HCT116 (cell line): ENCODE results near the gene AK5. TPM values are rescaled to one million over a fixed set of nuclear protein-coding genes. Genes with fewer than 3 reads are reported as not detected.

ENCODE experiments used
- ATAC-seq: fragments of 200-7000 bp; cut with Tn5 transposase; 2 replicates; pipeline ENCODE4 v1.9.1; 2020; ENCODE audit warnings: mild to moderate bottlenecking, moderate library complexity
- BruUV-seq: library from RNA; stranded (reverse); fragments of 400-500 nt; replicated peaks from 2 replicates; lab custom pipeline; 2021; lab: Mats Ljungman, UMichigan
- CTCF ChIA-PET: fragments of 300-600 bp; sonication (Branson Sonifier 250); formaldehyde crosslinking; loops from one replicate; lab custom pipeline; 2021; ENCODE audit warnings: antibody characterized with exemption; lab: Charles Lee
- POLR2A ChIA-PET: fragments of 300-600, 350-600 bp; sonication (Branson Sonifier 250); formaldehyde crosslinking; loops from one replicate; lab custom pipeline; 2021; ENCODE audit warnings: antibody characterized with exemption; lab: Charles Lee
- RAD21 ChIA-PET, 2 experiments: fragments of 300-600 bp; sonication (Branson Sonifier 250); formaldehyde crosslinking; loops; one replicate each; lab custom pipeline; 2023; ENCODE audit warnings: low total read pairs in 2 of 2; ENCODE audit not compliant: uncharacterized antibody in 2 of 2, unreplicated experiment in 2 of 2, low non-redundant PET in 1 of 2; lab: Charles Lee
- DNase-seq: peaks from one replicate; pipeline ENCODE4 v3.0.0-alpha.2; 2010; ENCODE audit warnings: low read depth, low spot score
- H2AFZ ChIP-seq: fragments of 200-600 bp; shearing (Covaris generic), sonication (generic); 2 replicates; pipeline ENCODE4 v1.6.1; 2017; ENCODE audit warnings: low read depth, mixed run types, mixed read lengths, antibody characterized with exemption, low read length; ENCODE audit not compliant: poor library complexity, severe bottlenecking
- H3K27ac ChIP-seq: 2 replicates; pipeline ENCODE4 v1.5.1; 2012; ENCODE audit warnings: low read depth, low read length
- H3K27me3 ChIP-seq: fragments of 200-600 bp; sonication (generic); 2 replicates; pipeline ENCODE4 v1.6.1; 2016; ENCODE audit warnings: mixed run types, low read length, mixed read lengths; ENCODE audit not compliant: insufficient read depth
- H3K36me3 ChIP-seq, 2 experiments: fragments of 200-500 bp in 1 of 2; fragments of 200-600 bp in 1 of 2; sonication (Bioruptor generic) in 1 of 2; sonication (generic) in 1 of 2; 2 replicates each; pipeline versions ENCODE4 v1.5.1 to v1.6.1; 2014 to 2016; ENCODE audit warnings: low read length in 2 of 2, inconsistent platforms in 1 of 2, mixed read lengths in 1 of 2, mixed run types in 1 of 2; ENCODE audit not compliant: insufficient read depth in 2 of 2, control insufficient read depth in 1 of 2
- H3K4me1 ChIP-seq, 2 experiments: fragments of 200-600 bp in 1 of 2; sonication (generic) in 1 of 2; 2 replicates each; pipeline versions ENCODE4 v1.5.1 to v1.6.1; 2012 to 2017; ENCODE audit warnings: low read length in 2 of 2, inconsistent platforms in 1 of 2, mild to moderate bottlenecking in 1 of 2, mixed read lengths in 1 of 2, mixed run types in 1 of 2, moderate library complexity in 1 of 2; ENCODE audit not compliant: insufficient read depth in 2 of 2, control insufficient read depth in 1 of 2
- H3K4me2 ChIP-seq: fragments of 200-600 bp; sonication (generic); 2 replicates; pipeline ENCODE4 v1.6.1; 2017; ENCODE audit warnings: mixed run types, low read length, mixed read lengths
- H3K4me3 ChIP-seq, 2 experiments: fragments of 200-600 bp in 1 of 2; sonication (generic) in 1 of 2; replicated peaks in 1 of 2; 2 replicates each; pipeline ENCODE4 v1.5.1; 2011 to 2016; ENCODE audit warnings: low read length in 2 of 2, control low read depth in 1 of 2, low read depth in 1 of 2, mild to moderate bottlenecking in 1 of 2, mixed read lengths in 1 of 2, mixed run types in 1 of 2
- H3K79me2 ChIP-seq: fragments of 200-600 bp; sonication (generic); 2 replicates; pipeline ENCODE4 v1.6.1; 2017; ENCODE audit warnings: mild to moderate bottlenecking, mixed run types, low read length, moderate library complexity, mixed read lengths; ENCODE audit not compliant: insufficient read depth
- H3K9ac ChIP-seq: fragments of 200-600 bp; sonication (generic); 2 replicates; pipeline ENCODE4 v1.6.1; 2016; ENCODE audit warnings: low read length, mixed read lengths
- H3K9me2 ChIP-seq: fragments of 200-600 bp; sonication (generic), shearing (Covaris generic); 2 replicates; pipeline ENCODE4 v1.6.1; 2017; ENCODE audit warnings: mixed run types, mild to moderate bottlenecking, moderate library complexity; ENCODE audit not compliant: insufficient read depth
- H3K9me3 ChIP-seq, 2 experiments: fragments of 200-500 bp in 1 of 2; fragments of 200-600 bp in 1 of 2; sonication (Bioruptor generic) in 1 of 2; sonication (generic) in 1 of 2; 2 replicates each; pipeline ENCODE4 v1.6.1; 2014 to 2017; ENCODE audit warnings: low read length in 2 of 2, mixed read lengths in 2 of 2, inconsistent platforms in 1 of 2, low read depth in 1 of 2, mild to moderate bottlenecking in 1 of 2, mixed run types in 1 of 2, moderate library complexity in 1 of 2; ENCODE audit not compliant: control insufficient read depth in 1 of 2, insufficient read depth in 1 of 2
- H4K20me1 ChIP-seq: fragments of 200-600 bp; sonication (generic), shearing (Covaris generic); 2 replicates; pipeline ENCODE4 v1.6.1; 2017; ENCODE audit warnings: mixed run types, mild to moderate bottlenecking, moderate library complexity; ENCODE audit not compliant: insufficient read depth
- CBX3 ChIP-seq: IDR thresholded peaks from 2 replicates; pipeline ENCODE4 v1.6.1; 2012; ENCODE audit warnings: low read depth
- CEBPB ChIP-seq: IDR thresholded peaks from 2 replicates; pipeline ENCODE4 v1.6.1; 2012; ENCODE audit warnings: low read depth
- EGR1 ChIP-seq: IDR thresholded peaks from 2 replicates; pipeline ENCODE4 v1.6.1; 2012; ENCODE audit warnings: low read depth
- EZH2 ChIP-seq: fragments of 200-600 bp; sonication (generic); IDR thresholded peaks from 2 replicates; pipeline ENCODE4 v1.6.1; 2017; ENCODE audit warnings: antibody characterized with exemption, mixed run types
- EZH2phosphoT487 ChIP-seq: fragments of 200-600 bp; IDR thresholded peaks from 2 replicates; pipeline ENCODE4 v1.6.1; 2018; ENCODE audit warnings: antibody characterized with exemption, borderline replicate concordance
- FOSL1 ChIP-seq: IDR thresholded peaks from 2 replicates; pipeline ENCODE4 v1.6.1; 2012; ENCODE audit warnings: low read depth
- JUND ChIP-seq: IDR thresholded peaks from 2 replicates; pipeline ENCODE4 v1.6.1; 2012
- POLR2A ChIP-seq: IDR thresholded peaks from 2 replicates; pipeline ENCODE4 v1.7.0; 2011; ENCODE audit warnings: borderline replicate concordance; ENCODE audit not compliant: insufficient read depth, insufficient read length; ENCODE audit errors: extremely low read depth
- POLR2AphosphoS5 ChIP-seq: IDR thresholded peaks from 2 replicates; pipeline ENCODE4 v1.6.1; 2011; ENCODE audit warnings: mild to moderate bottlenecking, low read depth, low read length, moderate library complexity
- RAD21 ChIP-seq: IDR thresholded peaks from 2 replicates; pipeline ENCODE4 v1.6.1; 2012; ENCODE audit warnings: low read depth, mild to moderate bottlenecking
- SIN3A ChIP-seq: IDR thresholded peaks from 2 replicates; pipeline ENCODE4 v1.6.1; 2012; ENCODE audit warnings: low read depth
- SP1 ChIP-seq: IDR thresholded peaks from 2 replicates; pipeline ENCODE4 v1.6.1; 2012; ENCODE audit warnings: low read depth
- SRF ChIP-seq: IDR thresholded peaks from 2 replicates; pipeline ENCODE4 v1.6.1; 2012; ENCODE audit warnings: low read depth
- ZBTB33 ChIP-seq: IDR thresholded peaks from 2 replicates; pipeline ENCODE4 v1.6.1; 2011; ENCODE audit warnings: mild to moderate bottlenecking, low read length, moderate library complexity; ENCODE audit not compliant: insufficient replicate concordance; ENCODE audit errors: extremely low read depth
- ZNF274 ChIP-seq: fragments of 200-500 bp; sonication (Bioruptor generic); IDR thresholded peaks from 2 replicates; pipeline ENCODE4 v1.6.1; 2014; ENCODE audit warnings: mild to moderate bottlenecking, low read depth, low read length, inconsistent platforms
- intact Hi-C: fragments of 100-400 bp; cut with micrococcal nuclease; formaldehyde crosslinking; loops from 2 replicates; pipeline ENCODE4 v1.10.0; 2022
- total RNA-seq: library from RNA; stranded (reverse); gene quantifications from one replicate; pipeline ENCODE4 v1.2.1, GENCODE V29; 2021; ENCODE audit not compliant: unreplicated experiment
- TF ChIP-seq, protein P1 (sequence below): IDR thresholded peaks from 2 replicates; pipeline ENCODE4 v1.6.1; 2012; ENCODE audit warnings: low read depth
- TF ChIP-seq, protein P2 (sequence below): IDR thresholded peaks from 2 replicates; pipeline ENCODE4 v1.6.1; 2012

Gene AK5
- total RNA-seq, 1 experiment from 2014 or later = 0.22 TPM

DNA sequence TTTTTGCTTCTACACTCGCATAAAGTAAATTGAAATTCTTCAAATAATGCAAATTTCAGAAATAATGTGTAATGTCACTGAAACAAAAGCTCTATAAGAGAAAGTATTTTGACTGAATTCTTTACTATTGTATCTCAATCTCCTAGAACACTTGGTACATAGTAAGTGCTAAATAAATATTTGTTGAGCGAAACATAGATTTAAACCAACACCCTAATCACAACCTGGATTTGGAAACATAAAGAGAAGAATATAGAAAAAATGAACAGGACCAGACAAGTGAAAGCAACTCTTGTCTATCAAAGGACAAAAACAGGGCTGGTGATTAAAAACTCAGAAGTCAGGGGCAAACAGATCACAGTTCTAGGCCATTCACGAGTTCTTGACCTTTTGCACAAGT lies 74.3 kb downstream of the AK5 start (continued):
- TF ChIP-seq ZBTB33 (no peak), JUND (no peak), SIN3A (no peak)

- H3K4me2 ChIP-seq = no peak overlapping the region
- H3K79me2 ChIP-seq = no peaks in the 10 kb centered on the region
- ChIA-PET POLR2A (no interaction called here), RAD21 (no interaction called here), CTCF (no interaction called here)
- ATAC-seq = no peak
- no peak overlapping the region for H2AFZ ChIP-seq
- H3K4me3 ChIP-seq = no peak overlapping the region
- H3K27ac ChIP-seq = no peak overlapping the region
- H3K4me1 ChIP-seq = no peaks in the 10 kb centered on the region
- H4K20me1 ChIP-seq = no peaks in the 10 kb centered on the region
- H3K9ac ChIP-seq = no peak overlapping the region
- H3K9me3 ChIP-seq = no peaks in the 10 kb centered on the region
- no peak for DNase-seq
- H3K36me3 ChIP-seq = no peaks in the 10 kb centered on the region
- H3K27me3 ChIP-seq = no peaks in the 10 kb centered on the region
- no TSS peak for BruUV-seq
- intact Hi-C loops = no loop called here
- no peaks in the 10 kb centered on the region for H3K9me2 ChIP-seq
- TF ChIP-seq EZH2 (no peak), RAD21 (no peak), SIN3A (no peak), SRF (no peak), FOSL1 (no peak), EZH2phosphoT487 (no peak), POLR2A (no peak), POLR2AphosphoS5 (no peak), CBX3 (no peak), SP1 (no peak), EGR1 (no peak), ZNF274 (no peak), CEBPB (no peak)
- TF ChIP-seq, protein P1, sequence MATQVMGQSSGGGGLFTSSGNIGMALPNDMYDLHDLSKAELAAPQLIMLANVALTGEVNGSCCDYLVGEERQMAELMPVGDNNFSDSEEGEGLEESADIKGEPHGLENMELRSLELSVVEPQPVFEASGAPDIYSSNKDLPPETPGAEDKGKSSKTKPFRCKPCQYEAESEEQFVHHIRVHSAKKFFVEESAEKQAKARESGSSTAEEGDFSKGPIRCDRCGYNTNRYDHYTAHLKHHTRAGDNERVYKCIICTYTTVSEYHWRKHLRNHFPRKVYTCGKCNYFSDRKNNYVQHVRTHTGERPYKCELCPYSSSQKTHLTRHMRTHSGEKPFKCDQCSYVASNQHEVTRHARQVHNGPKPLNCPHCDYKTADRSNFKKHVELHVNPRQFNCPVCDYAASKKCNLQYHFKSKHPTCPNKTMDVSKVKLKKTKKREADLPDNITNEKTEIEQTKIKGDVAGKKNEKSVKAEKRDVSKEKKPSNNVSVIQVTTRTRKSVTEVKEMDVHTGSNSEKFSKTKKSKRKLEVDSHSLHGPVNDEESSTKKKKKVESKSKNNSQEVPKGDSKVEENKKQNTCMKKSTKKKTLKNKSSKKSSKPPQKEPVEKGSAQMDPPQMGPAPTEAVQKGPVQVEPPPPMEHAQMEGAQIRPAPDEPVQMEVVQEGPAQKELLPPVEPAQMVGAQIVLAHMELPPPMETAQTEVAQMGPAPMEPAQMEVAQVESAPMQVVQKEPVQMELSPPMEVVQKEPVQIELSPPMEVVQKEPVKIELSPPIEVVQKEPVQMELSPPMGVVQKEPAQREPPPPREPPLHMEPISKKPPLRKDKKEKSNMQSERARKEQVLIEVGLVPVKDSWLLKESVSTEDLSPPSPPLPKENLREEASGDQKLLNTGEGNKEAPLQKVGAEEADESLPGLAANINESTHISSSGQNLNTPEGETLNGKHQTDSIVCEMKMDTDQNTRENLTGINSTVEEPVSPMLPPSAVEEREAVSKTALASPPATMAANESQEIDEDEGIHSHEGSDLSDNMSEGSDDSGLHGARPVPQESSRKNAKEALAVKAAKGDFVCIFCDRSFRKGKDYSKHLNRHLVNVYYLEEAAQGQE = no peak
- TF ChIP-seq, protein P2, sequence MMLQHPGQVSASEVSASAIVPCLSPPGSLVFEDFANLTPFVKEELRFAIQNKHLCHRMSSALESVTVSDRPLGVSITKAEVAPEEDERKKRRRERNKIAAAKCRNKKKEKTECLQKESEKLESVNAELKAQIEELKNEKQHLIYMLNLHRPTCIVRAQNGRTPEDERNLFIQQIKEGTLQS = no peak
Observed at GRCh38 chr1:77360256-77360655, 78.4 kb downstream of the AK5 start.
